WI38 (cell line): ENCODE data around the gene CARD11.

Experiments used
- H3K4me3 ChIP-seq: 2 replicates; pipeline ENCODE4 v1.5.1; 2011; ENCODE audit warnings: low read depth, mild to moderate bottlenecking, control low read depth, low read length
- CTCF ChIP-seq: IDR thresholded peaks from 2 replicates; pipeline ENCODE4 v1.5.1; 2012; ENCODE audit warnings: low read depth, mild to moderate bottlenecking, control low read depth, low read length

CARD11 gene

GRCh38 chr7:3082386-3082785, 38.7 kb upstream of the CARD11 start:
- no peak overlapping the region for H3K4me3 ChIP-seq
- no peak for TF ChIP-seq CTCF

- no peak for TF ChIP-seq CTCF
- no peak overlapping the region for H3K4me3 ChIP-seq
Observed at GRCh38 chr7:3080106-3080505, 36.4 kb upstream of the CARD11 start.

GRCh38 chr7:3078514-3078913, 34.8 kb upstream of the CARD11 start:
- TF ChIP-seq CTCF, result no peak
- no peak overlapping the region for H3K4me3 ChIP-seq

GRCh38 chr7:3076700-3077099, 33.0 kb upstream of the CARD11 start:
- no peak for TF ChIP-seq CTCF

GRCh38 chr7:3076163-3076562, 32.5 kb upstream of the CARD11 start:
- no peak overlapping the region for H3K4me3 ChIP-seq
- TF ChIP-seq CTCF, result no peak

More at GRCh38 chr7:3076700-3077099, 33.0 kb upstream of the CARD11 start:
- no peak overlapping the region for H3K4me3 ChIP-seq

- no peak for TF ChIP-seq CTCF
- no peak overlapping the region for H3K4me3 ChIP-seq
Observed at GRCh38 chr7:3075441-3075840, 31.8 kb upstream of the CARD11 start.

- TF ChIP-seq CTCF, result no peak
- no peak overlapping the region for H3K4me3 ChIP-seq
Observed at GRCh38 chr7:3074459-3074821, 30.8 kb upstream of the CARD11 start.
